K562 (cell line): Measurements from ENCODE around the gene ARHGAP26. TPM values are rescaled to one million over a fixed set of nuclear protein-coding genes. Genes with fewer than 3 reads are reported as not detected.

Experiments used
- ATAC-seq: fragments of 200-7000 bp; cut with Tn5 transposase; 3 replicates; pipeline ENCODE4 v1.9.1; 2020; ENCODE audit warnings: moderate library complexity
- BruUV-seq: library from RNA; stranded (reverse); fragments of 400-500 nt; replicated peaks from 2 replicates; lab custom pipeline; 2021; lab: Mats Ljungman, UMichigan
- CTCF ChIA-PET: fragments of 300-600 bp; formaldehyde crosslinking; extraction: SDS; loops from one replicate; lab custom pipeline; 2021; ENCODE audit warnings: low intra/inter-chr PET ratio; lab: Yijun Ruan, JAX
- POLR2A ChIA-PET: fragments of 300-600, 350-650 bp; sonication (Branson Sonifier 250); formaldehyde crosslinking; extraction: SDS; loops from one replicate; lab custom pipeline; 2021; ENCODE audit warnings: antibody characterized with exemption, inconsistent platforms; lab: Yijun Ruan, JAX
- DNase-seq, 4 experiments: peaks; one replicate each; pipeline versions ENCODE4 v3.0.0 to v3.0.0-alpha.2; 2011 to 2018; ENCODE audit warnings: low spot score in 3 of 4, mixed read lengths in 3 of 4; ENCODE audit errors: extremely low read depth in 1 of 4
- FAIRE-seq: peaks from 2 replicates; lab custom pipeline; 2011; peaks lifted over from hg19 to GRCh38; lab: Jason Lieb, UNC
- H2AFZ ChIP-seq: 2 replicates; pipeline ENCODE4 v1.6.0; 2011; ENCODE audit warnings: low read depth, low read length, control low read depth, inconsistent platforms
- H3K27ac ChIP-seq: fragments of 200-600 bp; 3 replicates; pipeline ENCODE4 v1.8.0; 2011; ENCODE audit warnings: low read depth, mild to moderate bottlenecking, control low read depth, inconsistent platforms, low read length, moderate library complexity, mixed read lengths; ENCODE audit errors: extremely low read depth
- H3K27me3 ChIP-seq, 2 experiments: fragments of 300-600 bp in 1 of 2; 2 replicates in 1 of 2; 3 replicates in 1 of 2; pipeline versions ENCODE4 v1.6.0 to v1.8.0; 2011; ENCODE audit warnings: inconsistent platforms in 2 of 2, low read length in 2 of 2, mild to moderate bottlenecking in 1 of 2, mixed read lengths in 1 of 2, moderate library complexity in 1 of 2; ENCODE audit not compliant: control insufficient read depth in 2 of 2, insufficient read depth in 2 of 2
- H3K36me3 ChIP-seq: fragments of 300-600 bp; 3 replicates; pipeline ENCODE4 v1.8.0; 2011; ENCODE audit warnings: mild to moderate bottlenecking, low read length, inconsistent platforms; ENCODE audit not compliant: control insufficient read depth, insufficient read depth
- H3K4me1 ChIP-seq, 2 experiments: fragments of 200-600 bp in 1 of 2; replicated peaks in 1 of 2; 2 replicates in 1 of 2; 3 replicates in 1 of 2; pipeline versions ENCODE4 v1.5.1 to v1.8.0; 2011; ENCODE audit warnings: inconsistent platforms in 2 of 2, low read length in 2 of 2, mild to moderate bottlenecking in 1 of 2, mixed read lengths in 1 of 2, moderate library complexity in 1 of 2; ENCODE audit not compliant: control insufficient read depth in 2 of 2, insufficient read depth in 2 of 2
- H3K4me2 ChIP-seq: 2 replicates; pipeline ENCODE4 v1.6.1; 2011; ENCODE audit warnings: low read length, control low read depth, inconsistent platforms, mixed read lengths; ENCODE audit not compliant: insufficient read depth
- H3K4me3 ChIP-seq: fragments of 200-600 bp; sonication (generic), shearing (Covaris generic); 2 replicates; pipeline ENCODE4 v1.5.1; 2016; ENCODE audit warnings: control low read depth, inconsistent platforms
- H3K79me2 ChIP-seq: fragments of 200-600 bp; 3 replicates; pipeline ENCODE4 v1.8.0; 2011; ENCODE audit warnings: low read length, inconsistent platforms; ENCODE audit not compliant: control insufficient read depth, insufficient read depth
- H3K9ac ChIP-seq, 2 experiments: 2 replicates each; pipeline versions ENCODE4 v1.6.0 to v1.6.1; 2011; ENCODE audit warnings: low read depth in 2 of 2, low read length in 2 of 2, control low read depth in 1 of 2, inconsistent platforms in 1 of 2, mild to moderate bottlenecking in 1 of 2, mixed read lengths in 1 of 2; ENCODE audit not compliant: insufficient read depth in 1 of 2
- H3K9me1 ChIP-seq: one replicate; pipeline ENCODE4 v1.6.0; 2011; ENCODE audit warnings: inconsistent platforms, mild to moderate bottlenecking, low read length, moderate library complexity; ENCODE audit not compliant: control insufficient read depth, insufficient read depth
- H3K9me3 ChIP-seq: replicated peaks from 2 replicates; pipeline ENCODE4 v1.5.1; 2011; ENCODE audit warnings: low read depth, low read length, inconsistent platforms; ENCODE audit not compliant: control insufficient read depth, insufficient read depth
- H4K20me1 ChIP-seq: replicated peaks from 2 replicates; pipeline ENCODE4 v1.6.1; 2011; ENCODE audit warnings: low read length, inconsistent platforms, mixed read lengths; ENCODE audit not compliant: control insufficient read depth, insufficient read depth
- FOXA3 ChIP-seq, 2 experiments: fragments of 450-650 bp in 1 of 2; sonication (generic) in 1 of 2; formaldehyde crosslinking; IDR thresholded peaks in 1 of 2; conservative IDR thresholded peaks in 1 of 2; 2 replicates each; pipeline versions ENCODE4 v1.4.0 to v1.8.0; 2020 to 2022; ENCODE audit warnings: mild to moderate bottlenecking in 2 of 2, missing genetic modification reagents in 1 of 2
- HDAC6 ChIP-seq: IDR thresholded peaks from 2 replicates; pipeline ENCODE4 v1.6.1; 2012; ENCODE audit warnings: low read depth, mild to moderate bottlenecking, control low read depth, inconsistent platforms, low read length, moderate library complexity
- KLF10 ChIP-seq: fragments of 250-450 bp; sonication (Bioruptor Pico); IDR thresholded peaks from 2 replicates; pipeline ENCODE4 v1.6.1; 2021; ENCODE audit warnings: matching md5 sums
- NR2C1 ChIP-seq, 2 experiments: fragments of 450-650 bp; IDR thresholded peaks; 2 replicates each; pipeline ENCODE4 v1.6.1; 2017; ENCODE audit warnings: mild to moderate bottlenecking in 2 of 2, antibody characterized with exemption in 1 of 2, inconsistent platforms in 1 of 2, missing compliant biosample characterization in 1 of 2, missing genetic modification characterization in 1 of 2
- YBX1 ChIP-seq: fragments of 450-650 bp; IDR thresholded peaks from 2 replicates; pipeline ENCODE4 v1.7.1; 2016; ENCODE audit warnings: mild to moderate bottlenecking
- WGBS: fragments of 100-300 bp; shearing (Covaris generic); methylation state at CpG from one replicate; pipeline ENCODE4 v1.1.6; 2016; ENCODE audit warnings: low coverage, mixed read lengths; ENCODE audit not compliant: insufficient coverage; ENCODE audit errors: missing lambda C conversion rate; 5-methylcytosine and 5-hydroxymethylcytosine counted together
- in situ Hi-C: fragments of 300-500 bp; cut with MboI; formaldehyde crosslinking; loops from 4 replicates; pipeline ENCODE4 v1.15.0; 2018; ENCODE audit warnings: inconsistent platforms, mixed read lengths
- intact Hi-C: fragments of 100-400 bp; cut with micrococcal nuclease; formaldehyde crosslinking; loops from 2 replicates; pipeline ENCODE4 v1.14.2; 2022
- polyA plus RNA-seq, 8 experiments: library from polyadenylated mRNA; depleted of rRNA in 4 of 8; stranded (reverse) in 5 of 8; unstranded in 3 of 8; fragments of >200 nt; fragmentation: Nextera tagmentation in 2 of 8; fragmentation: Illumina TruSeq in 1 of 8; extraction: Ambion mirVana in 2 of 8; extraction: Trizol in 1 of 8; gene quantifications; 2 replicates each; pipeline versions ENCODE4 v1.2.1 to v1.2.3, GENCODE V29; 2011 to 2014; ENCODE audit warnings: inconsistent platforms in 1 of 8, missing spikeins in 1 of 8
- total RNA-seq, 7 experiments: library from RNA; depleted of rRNA in 6 of 7; stranded (reverse); fragments of >200 nt in 6 of 7; fragmentation: Illumina TruSeq in 2 of 7; extraction: Trizol in 2 of 7; gene quantifications; 2 replicates each; pipeline versions ENCODE4 v1.2.1 to v1.2.3, GENCODE V29; 2011 to 2021; ENCODE audit warnings: low replicate concordance in 1 of 7
- TF ChIP-seq, protein P1 (sequence below): sonication (generic); formaldehyde crosslinking; IDR thresholded peaks from 2 replicates; pipeline ENCODE4 v1.8.0; 2022; ENCODE audit warnings: mild to moderate bottlenecking, low read depth, missing genetic modification reagents
- TF ChIP-seq, protein P2 (sequence below), 2 experiments: fragments of 450-650 bp in 1 of 2; sonication (generic) in 1 of 2; formaldehyde crosslinking in 1 of 2; IDR thresholded peaks; 2 replicates each; pipeline versions ENCODE4 v1.7.1 to v1.9.0; 2016 to 2022; ENCODE audit warnings: inconsistent platforms in 1 of 2, mild to moderate bottlenecking in 1 of 2, missing genetic modification reagents in 1 of 2
- TF ChIP-seq, protein P3 (sequence below): fragments of 450-650 bp; IDR thresholded peaks from 2 replicates; pipeline ENCODE4 v1.6.1; 2016
- TF ChIP-seq, protein P4 (sequence below): fragments of 250-450 bp; sonication (Bioruptor Pico); IDR thresholded peaks from 2 replicates; pipeline ENCODE4 v1.8.0; 2021; ENCODE audit warnings: borderline replicate concordance, mild to moderate bottlenecking, moderate library complexity; ENCODE audit not compliant: poor library complexity, severe bottlenecking

The ARHGAP26 gene
- total and polyA plus RNA-seq, 9 of the 15 experiments (the other 6 are each of a cell fraction or from before 2014, with no cell fraction given), result 0.13 to 1.1 (median 0.55) TPM

DNA sequence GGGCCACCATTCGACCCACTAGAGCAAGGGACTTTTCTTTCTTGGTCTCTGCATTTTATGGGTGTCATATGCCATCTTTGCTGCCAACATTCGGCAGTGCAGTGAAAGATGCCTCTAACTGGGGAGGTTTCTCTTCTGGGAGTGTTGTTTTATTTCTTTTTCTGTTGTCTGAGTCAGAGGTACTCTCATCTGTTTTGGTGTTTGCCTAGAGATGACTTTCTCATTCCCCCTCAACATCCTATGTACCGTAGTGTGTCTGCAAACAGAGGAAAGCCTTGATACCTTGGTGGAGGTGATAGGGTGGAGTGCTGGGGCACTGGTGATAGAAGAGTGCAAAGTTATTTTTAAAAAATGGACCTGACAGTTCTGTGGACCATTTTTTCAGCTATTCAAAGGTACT, 182.1 kb downstream of the ARHGAP26 start:
- Histone ChIP-seq H3K9me3 (no peaks in the 10 kb centered on the region), H3K9me1 (no peaks in the 10 kb centered on the region), H4K20me1 (no peaks in the 10 kb centered on the region), H3K36me3 (no peaks in the 10 kb centered on the region), H3K27me3 (no peaks in the 10 kb centered on the region), H3K9ac (no peak overlapping the region), H3K79me2 (no peaks in the 10 kb centered on the region), H3K4me2 (no peak overlapping the region), H2AFZ (no peak overlapping the region), H3K4me1 (no peaks in the 10 kb centered on the region), H3K4me3 (no peak overlapping the region), H3K27ac (no peak overlapping the region)
- in situ Hi-C loops (no loop called here), intact Hi-C loops (no loop called here)
- 0% methylated on average over 3 of the region's 3 CpGs for WGBS
- ATAC-seq, result no peak
- CTCF ChIA-PET, result no interaction called here
- DNase-seq, result no peak
- BruUV-seq, result no TSS peak
- POLR2A ChIA-PET, result no interaction called here
- no peak for FAIRE-seq
- TF ChIP-seq, protein P1, sequence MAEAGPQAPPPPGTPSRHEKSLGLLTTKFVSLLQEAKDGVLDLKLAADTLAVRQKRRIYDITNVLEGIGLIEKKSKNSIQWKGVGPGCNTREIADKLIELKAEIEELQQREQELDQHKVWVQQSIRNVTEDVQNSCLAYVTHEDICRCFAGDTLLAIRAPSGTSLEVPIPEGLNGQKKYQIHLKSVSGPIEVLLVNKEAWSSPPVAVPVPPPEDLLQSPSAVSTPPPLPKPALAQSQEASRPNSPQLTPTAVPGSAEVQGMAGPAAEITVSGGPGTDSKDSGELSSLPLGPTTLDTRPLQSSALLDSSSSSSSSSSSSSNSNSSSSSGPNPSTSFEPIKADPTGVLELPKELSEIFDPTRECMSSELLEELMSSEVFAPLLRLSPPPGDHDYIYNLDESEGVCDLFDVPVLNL, result no peak
- TF ChIP-seq HDAC6 (no peak), NR2C1 (IDR thresholded peaks at IDR 0.05) (no peak), NR2C1 (tag; IDR thresholded peaks at IDR 0.05) (no peak), KLF10 (CRISPR knock-in tag) (no peak), YBX1 (no peak), FOXA3 (CRISPR knock-in tag; conservative IDR thresholded peaks at IDR 0.05 in 1 of 2, IDR thresholded peaks at IDR 0.05 in 1 of 2) (no peak)
- TF ChIP-seq, protein P2, sequence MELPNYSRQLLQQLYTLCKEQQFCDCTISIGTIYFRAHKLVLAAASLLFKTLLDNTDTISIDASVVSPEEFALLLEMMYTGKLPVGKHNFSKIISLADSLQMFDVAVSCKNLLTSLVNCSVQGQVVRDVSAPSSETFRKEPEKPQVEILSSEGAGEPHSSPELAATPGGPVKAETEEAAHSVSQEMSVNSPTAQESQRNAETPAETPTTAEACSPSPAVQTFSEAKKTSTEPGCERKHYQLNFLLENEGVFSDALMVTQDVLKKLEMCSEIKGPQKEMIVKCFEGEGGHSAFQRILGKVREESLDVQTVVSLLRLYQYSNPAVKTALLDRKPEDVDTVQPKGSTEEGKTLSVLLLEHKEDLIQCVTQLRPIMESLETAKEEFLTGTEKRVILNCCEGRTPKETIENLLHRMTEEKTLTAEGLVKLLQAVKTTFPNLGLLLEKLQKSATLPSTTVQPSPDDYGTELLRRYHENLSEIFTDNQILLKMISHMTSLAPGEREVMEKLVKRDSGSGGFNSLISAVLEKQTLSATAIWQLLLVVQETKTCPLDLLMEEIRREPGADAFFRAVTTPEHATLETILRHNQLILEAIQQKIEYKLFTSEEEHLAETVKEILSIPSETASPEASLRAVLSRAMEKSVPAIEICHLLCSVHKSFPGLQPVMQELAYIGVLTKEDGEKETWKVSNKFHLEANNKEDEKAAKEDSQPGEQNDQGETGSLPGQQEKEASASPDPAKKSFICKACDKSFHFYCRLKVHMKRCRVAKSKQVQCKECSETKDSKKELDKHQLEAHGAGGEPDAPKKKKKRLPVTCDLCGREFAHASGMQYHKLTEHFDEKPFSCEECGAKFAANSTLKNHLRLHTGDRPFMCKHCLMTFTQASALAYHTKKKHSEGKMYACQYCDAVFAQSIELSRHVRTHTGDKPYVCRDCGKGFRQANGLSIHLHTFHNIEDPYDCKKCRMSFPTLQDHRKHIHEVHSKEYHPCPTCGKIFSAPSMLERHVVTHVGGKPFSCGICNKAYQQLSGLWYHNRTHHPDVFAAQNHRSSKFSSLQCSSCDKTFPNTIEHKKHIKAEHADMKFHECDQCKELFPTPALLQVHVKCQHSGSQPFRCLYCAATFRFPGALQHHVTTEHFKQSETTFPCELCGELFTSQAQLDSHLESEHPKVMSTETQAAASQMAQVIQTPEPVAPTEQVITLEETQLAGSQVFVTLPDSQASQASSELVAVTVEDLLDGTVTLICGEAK (IDR thresholded peaks at IDR 0.05), result no peak
- TF ChIP-seq, protein P2 (CRISPR knock-in tag; IDR thresholded peaks at IDR 0.05), result no peak
- TF ChIP-seq, protein P3, sequence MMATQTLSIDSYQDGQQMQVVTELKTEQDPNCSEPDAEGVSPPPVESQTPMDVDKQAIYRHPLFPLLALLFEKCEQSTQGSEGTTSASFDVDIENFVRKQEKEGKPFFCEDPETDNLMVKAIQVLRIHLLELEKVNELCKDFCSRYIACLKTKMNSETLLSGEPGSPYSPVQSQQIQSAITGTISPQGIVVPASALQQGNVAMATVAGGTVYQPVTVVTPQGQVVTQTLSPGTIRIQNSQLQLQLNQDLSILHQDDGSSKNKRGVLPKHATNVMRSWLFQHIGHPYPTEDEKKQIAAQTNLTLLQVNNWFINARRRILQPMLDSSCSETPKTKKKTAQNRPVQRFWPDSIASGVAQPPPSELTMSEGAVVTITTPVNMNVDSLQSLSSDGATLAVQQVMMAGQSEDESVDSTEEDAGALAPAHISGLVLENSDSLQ, result no peak
- TF ChIP-seq, protein P4, sequence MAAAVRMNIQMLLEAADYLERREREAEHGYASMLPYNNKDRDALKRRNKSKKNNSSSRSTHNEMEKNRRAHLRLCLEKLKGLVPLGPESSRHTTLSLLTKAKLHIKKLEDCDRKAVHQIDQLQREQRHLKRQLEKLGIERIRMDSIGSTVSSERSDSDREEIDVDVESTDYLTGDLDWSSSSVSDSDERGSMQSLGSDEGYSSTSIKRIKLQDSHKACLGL (CRISPR knock-in tag), result no peak
